T follicular helper cell (primary cell): ENCODE measurements around the gene MSI2.
"Not testable (repeated sequence)": the region's sequence is repeated elsewhere in the genome, so short reads cannot be mapped to it uniquely, and the experiment has no call there.

Experiments used
- DNase-seq: peaks from one replicate; pipeline ENCODE4 v3.0.0-alpha.2; 2020; ENCODE audit warnings: low read depth

MSI2 gene

GRCh38 chr17:57484826-57485565 is 228.7 kb downstream of the MSI2 start:
- no peak for DNase-seq

GRCh38 chr17:57485566-57485865 is 229.2 kb downstream of the MSI2 start:
- DNase-seq = no peak

- DNase-seq = no peak
These were observed 229.9 kb downstream of the MSI2 start for GRCh38 chr17:57485916-57486881.

- DNase-seq = no peak
These were observed 230.6 kb downstream of the MSI2 start for GRCh38 chr17:57486882-57487301.

GRCh38 chr17:57487573-57487972 is 231.2 kb downstream of the MSI2 start:
- DNase-seq = no peak

- no peak for DNase-seq
These were observed 232.5 kb downstream of the MSI2 start for GRCh38 chr17:57488856-57489255.

GRCh38 chr17:57489321-57489720 is 233.0 kb downstream of the MSI2 start:
- DNase-seq = no peak

- DNase-seq = no peak
These were observed 234.0 kb downstream of the MSI2 start for GRCh38 chr17:57490111-57490845.

- DNase-seq = no peak
These were observed 234.6 kb downstream of the MSI2 start for GRCh38 chr17:57490890-57491289.

GRCh38 chr17:57493171-57493570 is 236.8 kb downstream of the MSI2 start:
- no peak for DNase-seq

- no peak for DNase-seq
These were observed 237.3 kb downstream of the MSI2 start for GRCh38 chr17:57493625-57494024.

GRCh38 chr17:57494443-57494842 is 238.1 kb downstream of the MSI2 start:
- no peak for DNase-seq

- DNase-seq = no peak
These were observed 239.4 kb downstream of the MSI2 start for GRCh38 chr17:57495771-57496170.

- no peak for DNase-seq
These were observed 240.1 kb downstream of the MSI2 start for GRCh38 chr17:57496382-57496781.

- DNase-seq = no peak
These were observed 242.1 kb downstream of the MSI2 start for GRCh38 chr17:57498443-57498842.

- not testable (repeated sequence) for DNase-seq
These were observed 242.9 kb downstream of the MSI2 start for GRCh38 chr17:57499221-57499620.

GRCh38 chr17:57499648-57500049 is 243.3 kb downstream of the MSI2 start:
- no peak for DNase-seq

GRCh38 chr17:57501016-57501415 is 244.7 kb downstream of the MSI2 start:
- DNase-seq = no peak

GRCh38 chr17:57502022-57502421 is 245.7 kb downstream of the MSI2 start:
- no peak for DNase-seq

- DNase-seq = no peak
These were observed 246.5 kb downstream of the MSI2 start for GRCh38 chr17:57502811-57503241.

- DNase-seq = no peak
These were observed 247.9 kb downstream of the MSI2 start for GRCh38 chr17:57504208-57504607.
